Non-pigmented ciliary epithelial cell (primary cell): ENCODE data around the gene SEC23B.
A peak's percentile ranks its signal among the peaks of the same experiment; 100 is the strongest.
"Not testable (repeated sequence)": the region's sequence is repeated elsewhere in the genome, so short reads cannot be mapped to it uniquely, and the experiment has no call there.

Source experiments
- DNase-seq: peaks from one replicate; pipeline ENCODE4 v3.0.0-alpha.2; 2010; ENCODE audit warnings: low read depth

SEC23B gene

GRCh38 chr20:18507218-18508191 is at the start of gene SEC23B:
TSS of gene SEC23B (plus strand) at chr20:18507940. CDS start at chr20:18510836, 2,896 bp downstream.
- DNase-seq = peak; percentile 92

DNA sequence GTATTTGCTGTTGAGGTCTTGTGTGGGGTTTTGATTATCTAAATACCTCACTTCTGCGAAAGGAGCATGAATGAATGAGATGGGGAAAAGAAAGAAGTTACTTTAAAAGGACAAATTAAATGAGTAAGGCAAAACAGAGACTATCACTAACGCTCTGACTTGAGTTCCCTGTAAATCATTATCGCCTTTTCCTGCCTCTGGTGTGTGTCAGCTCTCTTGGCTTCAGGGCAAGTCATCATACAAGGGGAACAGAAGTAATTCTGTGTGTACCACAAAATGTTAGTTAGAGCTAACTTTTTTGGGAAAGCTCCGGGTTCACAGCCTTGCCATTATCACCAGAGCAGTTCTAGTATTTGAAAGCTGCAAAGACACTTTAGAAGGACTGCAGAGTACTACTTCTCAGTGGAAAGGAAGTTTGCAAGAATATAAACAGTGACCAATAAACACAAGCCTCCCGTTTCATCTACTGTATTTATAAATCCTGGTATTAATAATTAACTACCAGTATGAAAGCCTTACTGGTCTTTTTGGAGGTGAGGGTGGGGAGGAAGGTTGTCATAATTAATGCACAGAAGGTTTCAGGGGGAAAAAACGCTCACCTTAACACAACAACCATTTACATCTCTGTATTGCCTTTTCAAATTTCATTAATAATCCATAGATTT is 42.1 kb upstream of the SEC23B start:
- DNase-seq = no peak

DNA sequence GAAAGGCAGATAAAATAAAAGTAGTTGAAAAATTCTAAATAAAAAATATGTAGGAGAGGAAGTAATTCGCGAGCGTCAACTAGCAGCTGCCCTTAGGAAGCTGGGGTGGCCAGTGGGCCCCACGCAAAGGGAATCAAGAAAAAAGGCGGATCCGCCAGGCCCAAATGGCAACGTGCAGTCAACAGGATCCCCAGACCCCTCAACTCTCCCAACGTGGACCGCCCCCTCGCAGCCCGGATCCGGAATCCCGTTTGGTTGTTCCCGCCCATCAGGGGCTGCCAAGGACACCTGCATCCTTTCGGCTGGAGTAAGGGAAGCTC is 41.2 kb upstream of the SEC23B start:
- no peak for DNase-seq

GRCh38 chr20:18466894-18467730 is 40.6 kb upstream of the SEC23B start, which contains the start of the genes DZANK1 and POLR3F:
TSS of gene DZANK1 (minus strand) at chr20:18467030. CDS start at chr20:18465358, 1,672 bp downstream.
TSS of gene POLR3F (plus strand) at chr20:18467390. CDS start at chr20:18467507, 117 bp downstream.
- peak; percentile 76 for DNase-seq

DNA sequence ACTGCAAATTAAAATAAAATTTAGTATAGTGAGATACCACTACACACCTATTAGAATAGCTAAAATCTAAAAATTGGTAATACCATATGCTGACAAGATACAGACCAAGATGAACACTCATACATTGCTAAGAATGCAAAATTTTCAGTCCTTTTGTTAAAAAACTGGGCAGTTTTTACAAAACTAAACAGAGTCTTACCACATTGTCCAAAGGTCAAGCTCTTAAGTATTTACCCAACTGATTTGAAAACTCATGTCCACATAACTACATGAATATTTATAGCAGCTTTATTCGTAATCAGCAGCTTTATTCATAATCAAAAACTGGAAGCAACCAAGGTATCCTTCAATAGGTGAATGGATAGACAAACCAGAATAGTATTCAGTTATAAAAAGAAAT is 30.5 kb upstream of the SEC23B start:
- DNase-seq = no peak

- no peak for DNase-seq
Observed at GRCh38 chr20:18477821-18478220, 29.9 kb upstream of the SEC23B start.

DNA sequence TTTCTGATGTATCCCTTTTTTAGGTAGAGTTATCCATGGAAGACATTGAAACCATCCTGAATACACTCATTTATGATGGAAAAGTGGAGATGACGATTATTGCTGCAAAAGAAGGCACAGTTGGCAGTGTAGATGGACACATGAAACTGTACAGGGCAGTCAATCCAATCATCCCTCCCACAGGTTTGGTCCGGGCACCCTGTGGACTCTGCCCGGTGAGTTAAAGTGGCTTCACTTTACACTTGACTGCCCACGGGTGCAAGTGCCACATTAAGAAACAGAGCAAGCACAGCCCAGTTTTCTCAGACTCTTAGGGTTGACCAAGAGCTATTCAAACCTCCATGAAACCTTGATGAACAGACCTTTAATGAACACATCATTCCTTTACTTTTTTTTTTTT is 26.1 kb upstream of the SEC23B start:
- no peak for DNase-seq

GRCh38 chr20:18488301-18488700 is 19.4 kb upstream of the SEC23B start:
- DNase-seq = no peak

DNA sequence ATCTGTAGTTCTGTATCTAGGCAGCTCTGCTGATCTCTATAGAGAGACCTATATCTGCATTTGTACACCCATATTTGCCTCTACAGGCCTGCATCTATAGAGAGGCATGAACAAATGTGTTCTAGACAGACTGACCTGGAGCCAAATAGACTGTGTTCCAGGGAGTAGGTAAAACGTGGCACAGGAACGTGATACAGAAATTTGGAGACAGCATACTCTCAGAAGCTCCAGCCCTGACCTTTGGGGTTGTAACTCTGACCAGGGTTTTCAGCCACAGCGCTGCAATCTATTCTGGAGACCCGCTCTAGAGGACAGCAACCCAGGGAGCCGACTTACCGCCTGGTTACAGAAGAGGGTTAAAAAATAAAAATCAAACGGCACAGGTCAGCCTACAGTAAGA is 11.7 kb upstream of the SEC23B start:
- DNase-seq = no peak

DNA sequence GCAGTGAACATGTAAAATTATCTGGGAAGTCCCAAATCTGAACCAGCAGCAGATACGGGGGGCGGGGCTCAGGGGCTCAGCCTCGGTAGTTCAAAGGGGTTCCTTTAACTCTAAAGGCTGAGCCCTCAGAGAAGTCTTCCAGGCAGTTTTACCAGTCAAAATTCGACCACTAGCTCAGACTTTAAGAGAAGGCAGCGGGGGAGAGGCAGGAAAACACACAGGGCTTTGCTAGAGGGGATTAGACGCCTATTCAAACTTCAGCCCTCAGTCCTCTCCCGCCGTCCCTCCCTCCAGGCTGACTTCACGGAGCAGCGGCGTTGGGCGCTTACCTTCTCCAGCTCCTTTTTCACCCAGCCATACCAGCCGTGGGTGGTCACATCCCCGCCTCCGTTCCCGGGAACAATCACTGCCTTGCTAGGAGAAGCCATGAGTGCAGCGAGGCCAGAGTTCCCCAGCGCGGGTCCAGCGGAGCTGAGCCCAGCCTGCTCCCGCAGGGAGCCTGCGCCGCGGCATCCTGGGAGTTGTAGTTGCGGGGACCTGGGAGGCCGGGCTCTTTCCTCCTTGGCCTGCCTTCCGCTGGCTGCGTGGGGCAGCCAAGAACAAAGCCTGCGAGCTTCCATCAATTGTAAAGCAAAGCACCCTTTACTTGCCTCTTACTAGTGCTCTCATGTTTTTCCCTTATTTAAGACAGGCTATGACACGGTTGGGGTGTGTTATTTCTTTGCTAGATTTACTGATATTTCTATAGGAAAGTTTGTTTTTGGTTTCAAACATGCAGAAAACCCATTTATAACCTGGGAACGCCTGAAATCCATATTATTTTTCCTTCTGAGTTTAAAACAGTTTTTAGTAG is 10.8 kb upstream of the SEC23B start, which contains the start of gene RBBP9:
Gene RBBP9, minus strand, starts transcription at position 486 of the 853 bp plus-strand sequence. Its CDS starts 58 bp downstream, at position 428.
- peak; percentile 26 for DNase-seq

- DNase-seq = no peak
Observed at GRCh38 chr20:18497603-18498002, 10.1 kb upstream of the SEC23B start.

GRCh38 chr20:18501672-18502071 is 6.1 kb upstream of the SEC23B start:
- not testable (repeated sequence) for DNase-seq

DNA sequence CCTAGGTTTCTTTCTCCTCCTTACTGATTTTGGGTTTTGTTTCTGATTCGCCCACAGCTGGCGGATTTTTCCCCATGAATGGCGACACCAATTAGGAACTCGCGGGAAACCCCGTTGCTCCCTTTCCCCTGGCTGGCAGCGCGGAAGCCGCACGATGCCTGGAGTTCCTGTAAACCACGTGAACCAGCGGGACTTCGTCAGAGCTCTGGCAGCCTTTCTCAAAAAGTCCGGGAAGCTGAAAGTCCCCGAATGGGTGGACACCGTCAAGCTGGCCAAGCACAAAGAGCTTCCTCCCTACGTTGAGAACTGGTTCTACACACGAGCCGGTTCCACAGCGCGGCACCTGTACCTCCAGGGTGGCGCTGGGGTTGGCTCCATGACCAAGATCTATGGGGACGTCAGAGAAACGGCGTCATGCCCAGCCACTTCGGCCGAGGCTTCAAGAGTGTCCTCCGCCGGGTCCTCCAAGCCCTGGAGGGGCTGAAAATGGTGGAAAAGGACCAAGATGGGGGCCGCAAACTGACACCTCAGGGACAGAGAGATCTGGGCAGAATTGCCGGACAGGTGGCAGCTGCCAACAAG is 3.2 kb upstream of the SEC23B start:
- DNase-seq = no peak

DNA sequence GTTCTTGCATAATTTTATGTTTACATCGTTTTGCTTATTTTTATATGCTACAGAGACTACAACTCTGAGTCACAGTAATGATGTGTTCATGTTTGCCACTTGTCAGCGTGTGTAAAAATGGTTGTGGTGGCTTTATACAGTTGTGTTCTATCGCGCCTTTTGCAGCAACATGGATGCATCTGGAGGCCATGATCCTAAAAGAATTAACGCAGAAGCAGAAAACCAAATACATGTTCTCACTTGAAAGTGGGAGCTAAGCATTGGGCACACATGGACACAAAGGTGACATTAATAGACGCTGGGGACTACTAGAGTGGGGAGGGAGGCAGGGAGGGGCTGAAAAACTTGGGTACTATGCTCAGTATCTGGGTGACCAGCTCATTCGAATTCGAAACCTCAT is 996 bp upstream of the SEC23B start:
- DNase-seq = no peak

DNA sequence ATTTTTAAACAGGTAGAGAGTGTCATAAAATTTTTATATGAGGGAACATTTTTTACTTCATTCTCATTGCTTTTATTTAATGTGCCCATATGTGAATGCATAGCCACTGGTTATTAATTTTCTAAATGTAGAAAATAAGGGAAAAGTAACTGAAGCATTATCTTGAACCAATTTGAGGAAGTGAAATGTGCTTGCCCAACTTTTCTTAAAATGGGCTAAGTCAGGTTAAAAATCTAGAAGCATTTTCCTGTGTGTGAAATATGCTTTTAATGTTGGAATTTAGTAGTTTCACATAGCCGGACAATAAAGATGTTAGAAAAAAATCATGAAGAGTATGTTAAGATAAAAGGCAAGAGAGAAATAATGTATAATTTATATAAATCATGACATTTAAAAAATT is 3.8 kb downstream of the SEC23B start:
- DNase-seq = no peak

DNA sequence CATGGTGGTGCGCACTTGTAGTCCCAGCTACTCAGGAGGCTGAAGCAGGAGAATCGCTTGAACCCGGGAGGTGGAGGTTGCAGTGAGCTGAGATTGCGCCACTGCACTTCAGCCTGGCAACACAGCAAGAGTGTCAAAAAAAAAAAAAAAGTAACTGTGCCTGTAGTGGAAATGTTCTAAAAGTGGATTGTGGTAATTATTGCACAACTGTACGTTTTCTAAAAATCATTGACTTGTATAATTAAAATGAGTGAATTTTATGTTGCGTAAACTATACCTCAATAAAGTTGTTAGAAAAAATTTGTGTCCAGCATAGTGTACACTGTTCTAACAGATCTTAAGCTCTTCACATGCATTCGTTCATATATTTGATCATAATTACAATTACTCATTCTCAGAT is 5.5 kb downstream of the SEC23B start:
- no peak for DNase-seq

DNA sequence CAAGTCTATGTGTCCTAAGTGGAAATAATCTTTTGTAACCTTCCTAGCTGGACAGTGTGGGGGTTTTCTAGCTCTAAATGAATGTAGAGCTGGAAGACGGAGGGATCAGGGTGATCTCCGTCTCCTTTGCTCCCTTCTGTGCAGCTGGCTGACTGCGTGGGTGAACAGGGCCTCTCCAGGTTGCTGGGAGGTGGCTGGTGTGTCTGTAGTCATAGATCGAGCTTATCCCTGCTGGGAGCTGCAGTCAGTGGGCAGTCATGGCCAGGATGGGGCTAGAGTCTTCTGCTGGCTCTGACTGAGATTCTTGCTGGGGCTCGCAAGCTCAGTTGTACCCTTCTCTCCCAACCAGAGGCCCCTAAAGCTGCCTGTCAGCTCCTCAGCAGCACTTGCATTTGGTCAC is 6.4 kb downstream of the SEC23B start:
- no peak for DNase-seq

- DNase-seq = no peak
Observed at GRCh38 chr20:18515973-18516372, 8.2 kb downstream of the SEC23B start.

GRCh38 chr20:18522066-18522465 is 14.3 kb downstream of the SEC23B start:
- DNase-seq = not testable (repeated sequence)

DNA sequence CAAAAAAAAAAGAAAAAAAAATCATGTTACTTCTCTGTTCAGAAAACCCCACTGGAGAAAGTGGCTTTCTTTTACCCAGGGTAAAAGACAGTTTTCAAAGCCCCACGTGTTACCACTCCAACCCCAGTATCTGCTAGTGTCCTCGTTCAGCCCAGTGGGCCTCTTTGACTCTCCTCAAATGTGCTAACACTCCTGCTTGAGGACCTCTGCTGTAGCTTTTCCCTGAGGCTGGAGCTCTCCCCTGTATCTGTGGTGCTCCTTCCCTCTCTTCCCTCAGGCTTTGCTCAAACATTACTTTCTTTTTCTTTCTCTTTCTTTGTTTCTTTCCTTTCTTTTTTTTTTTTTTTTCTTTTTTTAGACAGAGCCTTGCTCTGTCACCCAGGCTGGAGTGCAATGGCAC is 15.3 kb downstream of the SEC23B start:
- no peak for DNase-seq

- no peak for DNase-seq
Observed at GRCh38 chr20:18524646-18525045, 16.9 kb downstream of the SEC23B start.
